ENCODE measurements around the gene NANOS1. TPM values are rescaled to one million over a fixed set of nuclear protein-coding genes. Genes with fewer than 3 reads are reported as not detected.
A peak's percentile ranks its signal among the peaks of the same experiment; 100 is the strongest.

NANOS1 gene
- total and polyA plus RNA-seq, 9 of the 15 experiments (the other 6 are each of a cell fraction or from before 2014, with no cell fraction given) = 0.14 to 1.6 (median 0.83) TPM; not detected in 1

- no peak for TF ChIP-seq ILF3 (IDR thresholded peaks at IDR 0.05; ENCODE audit: borderline replicate concordance)
- TF ChIP-seq NFIC (IDR thresholded peaks at IDR 0.05) = peak; percentile 58; the same call in 1 of the 2 replicates
- WGBS (ENCODE audit: insufficient coverage, low coverage, missing lambda C conversion rate) = 91% methylated on average over 8 of the region's 11 CpGs
- FAIRE-seq = no peak
- ATAC-seq = no peak
- Histone ChIP-seq H3K9me3 (replicated peaks; ENCODE audit: control insufficient read depth, insufficient read depth, low read depth, low read length) (no peaks in the 10 kb centered on the region), H3K4me1 (replicated peaks in 1 of 2; ENCODE audit: control insufficient read depth in 2 of 2, insufficient read depth in 2 of 2, low read length in 2 of 2) (no peaks in the 10 kb centered on the region), H3K9ac (ENCODE audit: insufficient read depth in 1 of 2, low read depth in 2 of 2, low read length in 2 of 2) (no peak overlapping the region), H3K9me1 (ENCODE audit: control insufficient read depth, insufficient read depth, low read length) (no peaks in the 10 kb centered on the region), H3K36me3 (ENCODE audit: control insufficient read depth, insufficient read depth, low read length) (peaks cover 96% of the 10 kb centered on the region), H2AFZ (ENCODE audit: low read depth, low read length) (no peak overlapping the region), H3K27ac (ENCODE audit: extremely low read depth, low read depth, low read length) (no peak overlapping the region), H3K4me2 (ENCODE audit: insufficient read depth, low read length) (no peak overlapping the region), H3K4me3 (no peak overlapping the region), H3K79me2 (ENCODE audit: control insufficient read depth, insufficient read depth, low read length) (peaks cover 44% of the 10 kb centered on the region), H4K20me1 (replicated peaks; ENCODE audit: control insufficient read depth, insufficient read depth, low read length) (no peaks in the 10 kb centered on the region), H3K27me3 (ENCODE audit: control insufficient read depth in 2 of 2, insufficient read depth in 2 of 2, low read length in 2 of 2) (no peaks in the 10 kb centered on the region)
- in situ Hi-C loops (cut with MboI) (no loop called here), intact Hi-C loops (cut with micrococcal nuclease) (no loop called here)
- no peak for DNase-seq (ENCODE audit: extremely low read depth in 1 of 4, low spot score in 3 of 4)
- no TSS peak for BruUV-seq (replicated peaks)
- ChIA-PET POLR2A (no interaction called here), CTCF (ENCODE audit: low intra/inter-chr PET ratio) (no interaction called here)
Measured at GRCh38 chr10:119058010-119058409, 28.5 kb downstream of the NANOS1 start.

- Histone ChIP-seq H3K9me3 (replicated peaks; ENCODE audit: control insufficient read depth, insufficient read depth, low read depth, low read length) (no peaks in the 10 kb centered on the region), H3K4me3 (no peak overlapping the region), H2AFZ (ENCODE audit: low read depth, low read length) (no peak overlapping the region), H3K27me3 (ENCODE audit: control insufficient read depth in 2 of 2, insufficient read depth in 2 of 2, low read length in 2 of 2) (no peaks in the 10 kb centered on the region), H3K36me3 (ENCODE audit: control insufficient read depth, insufficient read depth, low read length) (peaks cover 96% of the 10 kb centered on the region), H3K27ac (ENCODE audit: extremely low read depth, low read depth, low read length) (no peak overlapping the region), H3K9me1 (ENCODE audit: control insufficient read depth, insufficient read depth, low read length) (no peaks in the 10 kb centered on the region), H3K4me2 (ENCODE audit: insufficient read depth, low read length) (no peak overlapping the region), H3K79me2 (ENCODE audit: control insufficient read depth, insufficient read depth, low read length) (peaks cover 52% of the 10 kb centered on the region), H4K20me1 (replicated peaks; ENCODE audit: control insufficient read depth, insufficient read depth, low read length) (no peaks in the 10 kb centered on the region), H3K9ac (ENCODE audit: insufficient read depth in 1 of 2, low read depth in 2 of 2, low read length in 2 of 2) (no peak overlapping the region), H3K4me1 (replicated peaks in 1 of 2; ENCODE audit: control insufficient read depth in 2 of 2, insufficient read depth in 2 of 2, low read length in 2 of 2) (no peaks in the 10 kb centered on the region)
- 85% methylated on average over 4 of the region's 4 CpGs for WGBS (ENCODE audit: insufficient coverage, low coverage, missing lambda C conversion rate)
- intact Hi-C loops (cut with micrococcal nuclease) = no loop called here
- TF ChIP-seq ZNF511 (CRISPR knock-in tag; IDR thresholded peaks at IDR 0.05) = no peak
- no peak for TF ChIP-seq MIER1 (IDR thresholded peaks at IDR 0.05; ENCODE audit: low read depth)
- no peak for TF ChIP-seq DEAF1 (CRISPR knock-in tag; IDR thresholded peaks at IDR 0.05)
- BruUV-seq (replicated peaks) = no TSS peak
- ATAC-seq (no peak), FAIRE-seq (peak; percentile 52), DNase-seq (ENCODE audit: extremely low read depth in 1 of 4, low spot score in 3 of 4) (no peak)
- ChIA-PET CTCF (ENCODE audit: low intra/inter-chr PET ratio) (no interaction called here), POLR2A (no interaction called here)
- in situ Hi-C loops (cut with MboI) = no loop called here
Measured at GRCh38 chr10:119059557-119059956, 30.0 kb downstream of the NANOS1 start.
